ENCODE data around the gene SNTG2.
A peak's percentile ranks its signal among the peaks of the same experiment; 100 is the strongest.

GRCh38 chr2:1153920-1154319 lies 203.3 kb downstream of the SNTG2 start:
- TF ChIP-seq CTCF (IDR thresholded peaks at IDR 0.05) (no peak), POLR2A (IDR thresholded peaks at IDR 0.05) (no peak), POLR2AphosphoS5 (IDR thresholded peaks at IDR 0.05; ENCODE audit: insufficient read depth in 1 of 2, low read depth in 1 of 2) (peak in 1 of 2 donors; percentile 24)
